ENCODE measurements around the gene ZNF761.
"Not testable (repeated sequence)": the region's sequence is repeated elsewhere in the genome, so short reads cannot be mapped to it uniquely, and the experiment has no call there.

The ZNF761 gene

GRCh38 chr19:53463263-53463662 is 31.5 kb downstream of the ZNF761 start:
- no peak overlapping the region for H3K4me3 ChIP-seq (ENCODE audit: low read depth, low read length)
- no peak for DNase-seq (ENCODE audit: low read depth)
- TF ChIP-seq CTCF (IDR thresholded peaks at IDR 0.05; ENCODE audit: low read depth, low read length, missing control alignments): no peak

GRCh38 chr19:53466726-53467484 is 35.1 kb downstream of the ZNF761 start:
- no peak for DNase-seq (ENCODE audit: low read depth)
- TF ChIP-seq CTCF (IDR thresholded peaks at IDR 0.05; ENCODE audit: low read depth, low read length, missing control alignments): no peak
- H3K4me3 ChIP-seq (ENCODE audit: low read depth, low read length): peak overlapping the region; percentile 88

- DNase-seq (ENCODE audit: low read depth): peak; percentile 64
- no peak for TF ChIP-seq CTCF (IDR thresholded peaks at IDR 0.05; ENCODE audit: low read depth, low read length, missing control alignments)
- peak within 1 kb of the TSS; percentile 88 for H3K4me3 ChIP-seq (ENCODE audit: low read depth, low read length)
Observed at GRCh38 chr19:53467485-53468262, 35.9 kb downstream of the ZNF761 start, which contains the start of gene ZNF813. Gene ZNF813, plus strand, starts transcription at chr19:53467733. Its CDS starts 16,090 bp downstream, at chr19:53483823.

GRCh38 chr19:53468628-53469027 is 36.8 kb downstream of the ZNF761 start:
- not testable (repeated sequence) for DNase-seq (ENCODE audit: low read depth)
- H3K4me3 ChIP-seq (ENCODE audit: low read depth, low read length): peak overlapping the region; percentile 88

GRCh38 chr19:53471916-53472315 is 40.1 kb downstream of the ZNF761 start:
- DNase-seq (ENCODE audit: low read depth): no peak
- TF ChIP-seq CTCF (IDR thresholded peaks at IDR 0.05; ENCODE audit: low read depth, low read length, missing control alignments): no peak
- H3K4me3 ChIP-seq (ENCODE audit: low read depth, low read length): no peak overlapping the region

- DNase-seq (ENCODE audit: low read depth); H3K4me3 ChIP-seq (ENCODE audit: low read depth, low read length): not testable (repeated sequence)
Observed at GRCh38 chr19:53474832-53475231, 43.0 kb downstream of the ZNF761 start.

- DNase-seq (ENCODE audit: low read depth); H3K4me3 ChIP-seq (ENCODE audit: low read depth, low read length): not testable (repeated sequence)
Observed at GRCh38 chr19:53475470-53475869, 43.7 kb downstream of the ZNF761 start.

GRCh38 chr19:53483751-53484150 is 52.0 kb downstream of the ZNF761 start:
- DNase-seq (ENCODE audit: low read depth); H3K4me3 ChIP-seq (ENCODE audit: low read depth, low read length): not testable (repeated sequence)
